Body of pancreas (tissue), 4 donors: ENCODE measurements around the gene TNFRSF11A.

ENCODE experiments used
- CTCF ChIP-seq, 7 experiments: fragments of 450-650 bp in 4 of 7; fragments of 200-600 bp in 3 of 7; sonication (generic) in 3 of 7; IDR thresholded peaks; one replicate each; pipeline ENCODE4 v1.5.1; 2016 to 2019; ENCODE audit warnings: antibody characterized with exemption in 7 of 7
- POLR2A ChIP-seq, 3 donors: fragments of 450-650 bp; IDR thresholded peaks; one replicate each; pipeline ENCODE4 v1.6.1; 2016; ENCODE audit warnings: antibody characterized with exemption in 3 of 3, mild to moderate bottlenecking in 2 of 3

- TF ChIP-seq POLR2A (IDR thresholded peaks at IDR 0.05) (no peak), CTCF (IDR thresholded peaks at IDR 0.05) (no peak)
Measured at GRCh38 chr18:62387257-62387656, 62.1 kb downstream of the TNFRSF11A start.
